HG03575 (cell line): ENCODE data around the gene GALNT9.

Source experiments
- ATAC-seq: cut with Tn5 transposase; IDR thresholded peaks from one replicate; pipeline ENCODE4 v1.9.1; 2021; ENCODE audit not compliant: unreplicated experiment, insufficient number of reproducible peaks, low FRiP score; ENCODE audit errors: extremely low read depth

The GALNT9 gene

GRCh38 chr12:132318135-132318534 is 11.3 kb downstream of the GALNT9 start:
- no peak for ATAC-seq

- no peak for ATAC-seq
These were observed 12.0 kb downstream of the GALNT9 start for GRCh38 chr12:132317233-132317938.

- ATAC-seq, result no peak
These were observed 12.7 kb downstream of the GALNT9 start for GRCh38 chr12:132316497-132317232.

DNA sequence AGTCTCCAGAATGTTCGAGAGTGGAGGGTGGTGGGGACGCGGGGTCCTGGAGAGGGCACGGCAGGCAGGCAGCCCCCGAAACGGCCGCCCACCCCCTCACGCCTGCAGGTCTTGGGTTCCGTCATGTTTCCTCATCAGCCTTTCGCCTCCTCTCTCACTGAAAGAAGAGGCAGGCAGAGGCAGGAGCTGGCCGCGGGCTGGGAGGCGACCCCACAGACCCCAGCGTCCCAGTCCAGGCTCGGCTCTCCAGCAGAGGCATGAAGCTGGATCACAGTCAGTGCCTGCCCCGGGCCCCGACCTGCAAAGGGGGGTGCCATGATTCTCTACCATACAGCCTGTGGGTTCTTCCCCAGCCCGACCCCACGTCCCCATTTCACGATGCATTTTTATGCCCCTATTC is 13.4 kb downstream of the GALNT9 start:
- ATAC-seq, result no peak

GRCh38 chr12:132315507-132315906 is 13.9 kb downstream of the GALNT9 start:
- ATAC-seq, result no peak

DNA sequence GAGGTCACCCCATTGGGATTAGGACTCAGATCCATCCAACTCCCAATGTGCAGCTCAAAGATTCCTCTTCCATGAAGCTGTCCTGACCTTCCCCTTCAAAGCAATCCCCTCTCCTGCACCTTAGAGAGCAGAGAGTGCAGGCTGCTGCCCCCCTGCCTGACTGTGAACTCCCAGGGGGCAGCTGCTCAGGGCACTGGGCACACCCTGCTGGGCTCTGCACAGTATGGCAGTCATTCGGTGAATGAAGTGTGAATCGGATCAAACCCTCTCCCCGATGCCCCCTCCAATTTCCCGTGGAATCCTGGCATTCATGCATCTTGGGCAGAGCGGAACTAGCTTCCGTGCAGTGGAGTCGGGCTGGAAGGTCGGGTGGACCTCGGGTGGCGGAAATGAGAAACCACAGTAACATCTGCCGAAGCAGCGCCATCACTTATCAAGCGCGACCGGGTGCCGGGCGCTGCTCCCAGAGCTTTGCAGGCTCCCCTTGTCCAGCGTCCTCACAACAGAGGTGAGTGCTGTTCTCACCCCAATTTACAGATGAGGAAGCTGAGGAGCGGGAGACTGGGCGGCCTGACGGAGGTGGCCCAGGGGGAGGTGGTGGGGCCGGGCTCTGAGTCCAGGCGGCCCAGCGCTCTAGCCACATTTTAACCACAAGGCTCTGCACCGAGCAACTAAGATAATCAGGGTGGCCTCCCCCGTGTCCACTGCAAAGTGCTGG is 14.7 kb downstream of the GALNT9 start:
- ATAC-seq, result no peak

DNA sequence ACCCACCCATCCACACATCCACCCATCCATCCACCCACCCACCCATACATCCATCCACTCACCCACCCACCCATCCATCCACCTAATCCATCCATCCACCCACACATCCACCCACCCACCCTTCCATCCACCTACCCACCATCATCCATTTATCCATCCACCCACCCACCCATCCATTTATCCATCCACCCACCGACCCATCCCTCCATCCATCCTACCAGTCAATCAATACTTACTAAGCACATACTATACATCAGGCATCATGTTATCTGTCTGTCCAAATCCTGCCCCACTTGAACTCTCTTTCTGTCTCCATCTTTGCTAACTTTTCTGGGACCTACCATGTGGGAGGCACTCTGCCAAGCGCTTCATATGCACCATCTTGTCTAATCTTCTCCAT is 15.4 kb downstream of the GALNT9 start:
- no peak for ATAC-seq

DNA sequence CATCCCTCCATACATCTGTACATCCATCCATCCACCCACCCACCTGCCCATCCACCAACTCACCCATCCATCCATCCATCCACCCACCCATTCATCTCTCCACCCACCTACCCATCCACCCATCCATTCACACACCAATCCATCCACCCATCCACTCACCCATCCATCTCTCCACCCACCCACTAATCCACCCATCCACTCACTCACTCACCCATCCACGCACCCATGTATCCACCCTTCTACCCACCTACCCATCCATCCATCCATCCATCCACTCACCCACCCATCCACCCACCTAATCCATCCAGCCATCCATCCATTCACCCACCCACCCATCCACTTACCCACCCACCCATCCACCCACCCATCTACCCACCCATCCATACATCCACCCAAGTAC is 16.2 kb downstream of the GALNT9 start:
- ATAC-seq, result no peak

DNA sequence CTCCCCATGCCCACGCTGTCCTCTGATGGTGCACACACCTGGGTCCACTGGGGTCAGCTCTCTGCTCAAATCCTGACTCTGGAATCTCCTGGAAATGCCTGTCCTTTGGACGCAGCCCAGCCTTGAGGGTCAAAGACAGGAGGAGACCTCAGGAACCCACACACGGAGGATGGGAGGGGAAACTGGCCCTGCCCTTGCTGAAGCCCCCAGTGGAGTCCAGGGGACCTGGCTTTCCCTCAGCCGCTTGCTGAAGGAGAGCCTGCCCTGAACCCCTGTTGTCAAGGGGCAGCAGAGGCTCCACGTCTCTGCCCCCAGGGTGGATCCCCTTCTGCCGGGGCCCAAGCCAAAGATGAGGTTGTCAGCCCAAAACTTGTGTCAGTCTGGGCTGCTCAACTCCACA is 16.9 kb downstream of the GALNT9 start:
- no peak for ATAC-seq

DNA sequence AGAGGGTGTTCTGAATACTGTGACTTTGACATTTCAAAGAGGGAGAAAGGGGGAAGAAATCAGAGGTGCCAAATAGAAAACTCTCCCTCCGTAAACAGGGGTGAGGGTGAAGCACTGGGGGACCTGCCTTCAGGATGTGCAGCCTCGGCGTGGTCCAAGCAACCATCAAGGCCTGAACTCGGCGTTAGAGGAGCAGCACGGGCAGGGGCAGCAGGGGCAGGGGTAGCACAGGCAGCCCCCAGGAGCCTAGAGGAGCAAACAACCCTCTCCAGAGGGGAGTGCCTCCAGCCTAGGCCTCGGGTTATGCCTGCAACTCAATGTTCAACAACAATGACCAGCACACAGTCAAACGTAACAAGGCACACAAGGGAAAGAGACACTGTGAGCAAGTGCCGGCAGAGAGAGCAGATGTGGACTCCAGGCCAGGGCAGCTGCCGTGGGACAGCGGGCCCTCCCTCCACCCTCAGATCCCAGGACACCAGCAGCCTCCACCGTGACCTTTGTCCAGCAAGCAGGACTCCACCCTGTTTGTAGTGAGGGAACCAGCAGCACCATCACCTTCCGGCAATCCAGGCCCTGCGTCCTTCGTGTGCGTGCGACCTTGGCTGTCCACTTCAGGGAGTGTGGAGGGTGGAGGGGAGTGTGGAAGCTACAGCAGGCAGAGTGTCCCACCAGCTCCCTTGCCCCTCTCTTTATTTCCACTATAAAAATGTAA is 18.0 kb downstream of the GALNT9 start:
- no peak for ATAC-seq

DNA sequence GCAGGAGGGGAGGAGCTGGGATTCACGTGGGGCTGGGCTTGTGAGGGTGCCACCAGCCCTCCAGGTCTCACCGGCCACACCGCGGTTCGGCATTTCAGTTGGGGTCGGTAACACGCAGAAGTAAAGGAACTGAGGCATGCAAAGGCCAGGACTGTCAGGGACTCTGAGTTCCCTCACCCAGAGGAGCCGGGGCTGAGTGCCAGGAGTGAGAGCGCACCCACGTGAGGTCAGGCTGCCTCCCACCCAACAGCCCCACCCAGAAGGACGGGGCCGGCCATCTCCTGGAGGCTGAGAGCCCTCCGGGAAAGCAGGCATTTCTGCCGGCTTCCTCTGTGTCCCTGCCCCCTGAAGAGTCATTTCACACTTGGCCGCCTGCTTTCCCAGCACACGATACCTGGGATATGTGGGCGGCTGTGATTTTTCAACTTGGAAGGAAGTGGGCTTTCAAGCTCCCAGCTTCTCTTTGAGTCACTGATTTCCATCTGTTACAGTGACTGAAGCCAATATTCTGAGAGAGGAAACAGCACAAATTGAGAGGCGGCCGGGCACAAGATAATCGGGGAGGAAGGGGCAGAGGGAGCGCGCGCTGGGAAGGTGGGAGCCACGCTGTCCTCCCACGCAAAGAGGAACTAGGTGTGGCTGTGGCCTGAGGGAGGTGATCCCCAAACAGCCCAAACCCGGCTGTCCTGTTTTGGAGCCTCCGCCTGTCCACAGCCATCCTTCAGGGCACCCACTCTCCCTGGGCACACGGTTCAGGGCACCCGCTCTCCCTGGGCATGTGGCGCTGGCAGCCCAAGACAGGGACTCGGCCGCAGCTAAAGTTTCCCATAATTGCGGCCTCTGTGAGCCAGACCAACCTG is 19.0 kb downstream of the GALNT9 start:
- no peak for ATAC-seq

DNA sequence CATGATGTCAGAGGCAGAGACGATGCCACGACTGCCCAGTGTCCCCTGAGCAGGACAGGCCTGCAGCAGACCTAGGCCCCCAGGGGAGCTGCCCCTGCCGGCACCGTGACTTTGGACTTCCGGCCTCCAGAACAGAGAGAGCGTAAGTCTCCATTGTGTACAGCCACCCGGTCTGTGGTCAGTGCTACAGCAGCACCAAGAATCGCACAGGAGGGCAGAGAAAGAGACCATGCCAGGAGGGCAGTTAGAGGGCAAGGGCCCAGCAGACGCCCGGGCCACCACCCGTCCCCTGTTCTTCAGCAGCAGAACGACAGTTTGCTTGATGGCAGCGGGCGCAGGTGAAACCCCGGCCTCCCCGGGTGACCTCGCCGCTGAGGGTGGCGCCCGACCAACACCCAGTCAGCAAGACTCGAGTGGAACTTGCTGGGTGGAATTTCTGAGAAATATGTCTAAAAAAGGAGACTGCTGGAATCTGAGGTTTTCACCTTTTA is 19.7 kb downstream of the GALNT9 start:
- no peak for ATAC-seq

DNA sequence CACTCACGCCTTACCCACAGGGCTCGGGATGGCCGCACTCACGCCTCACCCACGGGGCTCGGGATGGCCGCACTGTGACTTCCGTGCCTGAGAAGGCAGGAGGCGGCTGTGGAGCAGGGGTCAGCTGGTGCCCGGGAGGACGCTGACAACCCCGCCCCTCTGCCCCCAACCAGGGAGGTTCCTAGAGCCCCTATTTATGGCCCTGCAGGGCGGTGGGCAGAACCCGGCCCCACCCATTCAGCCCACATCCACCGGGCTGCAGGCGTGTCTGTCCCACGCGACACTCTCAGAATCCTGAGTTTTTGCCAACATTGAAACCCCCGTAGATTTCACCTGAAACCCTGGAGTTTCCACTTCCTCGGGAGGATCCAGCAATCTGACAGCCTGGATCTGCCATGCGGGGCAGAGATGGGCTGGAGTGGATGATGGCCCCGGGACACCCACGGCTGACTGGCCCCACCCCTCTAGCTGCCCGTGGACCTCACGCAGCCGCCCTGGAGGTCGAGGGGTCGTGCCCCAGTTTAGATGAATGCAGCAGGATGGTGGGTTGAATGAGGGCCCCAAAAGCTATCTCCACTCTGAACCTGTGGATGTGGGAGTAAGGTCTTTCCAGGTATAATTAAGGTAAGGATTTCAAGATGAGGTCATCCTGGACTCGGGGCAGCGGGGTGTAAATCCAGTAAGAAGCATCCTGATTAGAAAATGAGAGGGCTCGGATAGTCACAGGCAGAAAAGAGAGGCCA is 20.4 kb downstream of the GALNT9 start:
- no peak for ATAC-seq

GRCh38 chr12:132307976-132308852 is 21.2 kb downstream of the GALNT9 start:
- ATAC-seq, result no peak

DNA sequence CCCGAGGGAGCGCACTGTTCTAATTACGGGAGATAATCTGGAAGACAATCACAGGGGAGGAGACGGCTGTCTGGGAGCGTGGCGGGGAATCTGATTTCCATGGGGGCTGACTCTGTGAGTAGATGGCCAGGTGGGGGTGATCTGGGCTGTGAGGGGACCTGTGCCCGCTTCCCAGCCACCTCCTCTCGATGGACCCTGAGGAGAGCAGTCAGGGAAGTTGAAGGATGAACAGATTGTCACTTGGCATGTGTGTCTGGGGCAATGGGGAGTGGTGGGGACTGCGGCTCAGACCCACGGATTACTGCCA is 22.6 kb downstream of the GALNT9 start:
- no peak for ATAC-seq

DNA sequence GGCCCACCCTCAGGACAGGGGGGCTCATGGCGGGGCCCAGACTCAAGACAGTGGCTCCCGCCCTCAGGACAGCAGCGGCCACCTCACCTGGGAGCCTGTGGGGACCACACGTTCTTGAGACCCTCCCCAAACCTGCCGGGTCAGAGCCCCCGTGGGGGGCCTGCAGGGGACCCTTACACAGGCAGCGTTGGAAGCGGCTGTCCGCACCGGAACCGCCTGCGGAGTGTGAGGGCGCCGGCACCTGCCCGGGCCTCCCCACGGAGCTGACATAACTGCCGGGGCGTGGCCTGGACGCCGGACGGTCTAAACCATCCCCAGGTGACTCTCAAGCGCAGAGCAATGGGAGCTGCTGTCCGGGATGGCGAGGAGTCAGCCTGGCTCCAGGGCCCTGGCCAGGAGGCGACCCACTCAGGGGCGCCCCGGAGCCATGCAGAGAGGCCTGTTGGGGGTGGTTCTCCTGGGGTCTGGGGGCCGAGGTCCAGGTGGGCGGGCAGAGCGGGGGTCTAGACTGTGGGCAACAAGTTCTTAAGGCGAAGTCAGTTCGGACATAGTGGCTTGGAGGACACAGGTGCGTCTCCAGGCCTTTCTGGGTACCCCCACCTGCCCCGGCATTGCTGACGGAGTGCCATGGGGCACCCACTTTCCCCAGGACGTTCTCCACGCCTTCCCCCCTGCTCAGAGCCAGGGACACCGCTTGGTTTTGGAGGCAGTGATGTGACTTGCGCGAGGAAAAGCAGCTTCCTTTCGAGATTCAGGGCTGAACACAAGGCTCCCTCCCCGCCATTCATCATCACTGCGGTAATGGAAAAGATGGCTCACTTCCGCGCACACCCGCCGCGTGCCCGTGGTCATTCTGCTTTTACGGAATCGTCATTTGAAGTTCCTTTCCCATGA is 23.2 kb downstream of the GALNT9 start:
- ATAC-seq, result no peak
